SK-N-SH treated with all-trans-retinoic acid at 6 μM for 48 hours (cell line): Measurements from ENCODE around the gene SYT12.

Experiments
- ATAC-seq: fragments of 200-7000 bp; cut with Tn5 transposase; 3 replicates; pipeline ENCODE4 v1.9.1; 2020; ENCODE audit warnings: mild to moderate bottlenecking, moderate library complexity
- ARNTL ChIP-seq: fragments of 450-650 bp; formaldehyde crosslinking; IDR thresholded peaks from 2 replicates; pipeline ENCODE4 v1.5.0; 2020; ENCODE audit warnings: low read depth, mild to moderate bottlenecking, moderate library complexity, borderline replicate concordance
- CSDC2 ChIP-seq: fragments of 250-450 bp; sonication (Bioruptor Pico); IDR thresholded peaks from 2 replicates; pipeline ENCODE4 v1.5.0; 2020; ENCODE audit warnings: mild to moderate bottlenecking, moderate library complexity
- ESRRG ChIP-seq: fragments of 250-450 bp; sonication (Bioruptor Pico); IDR thresholded peaks from 2 replicates; pipeline ENCODE4 v1.6.1; 2021; ENCODE audit warnings: mild to moderate bottlenecking
- GLIS3 ChIP-seq: fragments of 250-450 bp; sonication (Bioruptor Pico); IDR thresholded peaks from 2 replicates; pipeline ENCODE4 v1.5.0; 2020; ENCODE audit warnings: mild to moderate bottlenecking, moderate library complexity
- OSR1 ChIP-seq: fragments of 250-450 bp; sonication (Bioruptor Pico); IDR thresholded peaks from 2 replicates; pipeline ENCODE4 v1.8.0; 2022; ENCODE audit warnings: moderate library complexity, mild to moderate bottlenecking, inconsistent platforms
- PPARA ChIP-seq: fragments of 250-450 bp; sonication (Bioruptor Pico); IDR thresholded peaks from 2 replicates; pipeline ENCODE4 v1.5.0; 2020; ENCODE audit warnings: mild to moderate bottlenecking, borderline replicate concordance
- RARB ChIP-seq: fragments of 250-450 bp; sonication (Bioruptor Pico); IDR thresholded peaks from 2 replicates; pipeline ENCODE4 v1.8.0; 2021; ENCODE audit warnings: mild to moderate bottlenecking, moderate library complexity
- SNAI2 ChIP-seq: fragments of 250-450 bp; sonication (Bioruptor Pico); IDR thresholded peaks from 2 replicates; pipeline ENCODE4 v1.5.0; 2020; ENCODE audit warnings: mild to moderate bottlenecking, moderate library complexity
- TCF4 ChIP-seq: fragments of 250-450 bp; sonication (Bioruptor Pico); IDR thresholded peaks from 2 replicates; pipeline ENCODE4 v1.8.0; 2021; ENCODE audit warnings: mild to moderate bottlenecking, moderate library complexity, borderline replicate concordance
- TOX ChIP-seq: fragments of 250-450 bp; sonication (Bioruptor Pico); IDR thresholded peaks from 2 replicates; pipeline ENCODE4 v1.8.0; 2021; ENCODE audit warnings: mild to moderate bottlenecking, moderate library complexity, borderline replicate concordance
- ZC3H10 ChIP-seq: fragments of 250-450 bp; sonication (Bioruptor Pico); IDR thresholded peaks from 2 replicates; pipeline ENCODE4 v1.5.1; 2021; ENCODE audit warnings: mild to moderate bottlenecking, moderate library complexity
- ZFP30 ChIP-seq: fragments of 450-650 bp; formaldehyde crosslinking; IDR thresholded peaks from 2 replicates; pipeline ENCODE4 v1.5.0; 2022; ENCODE audit warnings: mild to moderate bottlenecking, moderate library complexity
- ZNF565 ChIP-seq: fragments of 450-650 bp; formaldehyde crosslinking; conservative IDR thresholded peaks from 2 replicates; pipeline ENCODE4 v1.5.0; 2020; ENCODE audit warnings: low read depth, mild to moderate bottlenecking, moderate library complexity
- ZNF70 ChIP-seq: fragments of 450-650 bp; formaldehyde crosslinking; IDR thresholded peaks from 2 replicates; pipeline ENCODE4 v1.5.0; 2020; ENCODE audit warnings: mild to moderate bottlenecking, moderate library complexity
- ZNF8 ChIP-seq: fragments of 450-650 bp; formaldehyde crosslinking; IDR thresholded peaks from 2 replicates; pipeline ENCODE4 v1.5.0; 2020; ENCODE audit warnings: mild to moderate bottlenecking, moderate library complexity
- TF ChIP-seq, protein P1 (sequence below): fragments of 250-450 bp; sonication (Bioruptor Pico); IDR thresholded peaks from 2 replicates; pipeline ENCODE4 v1.8.0; 2020; ENCODE audit warnings: mild to moderate bottlenecking, moderate library complexity, borderline replicate concordance
- TF ChIP-seq, protein P2 (sequence below): fragments of 250-450 bp; sonication (Bioruptor Pico); IDR thresholded peaks from 2 replicates; pipeline ENCODE4 v1.5.1; 2021; ENCODE audit warnings: mild to moderate bottlenecking, moderate library complexity
- TF ChIP-seq, protein P3 (sequence below): fragments of 250-450 bp; sonication (Bioruptor Pico); IDR thresholded peaks from 2 replicates; pipeline ENCODE4 v1.5.0; 2020; ENCODE audit warnings: mild to moderate bottlenecking, moderate library complexity
- TF ChIP-seq, protein P4 (sequence below): fragments of 250-450 bp; sonication (Bioruptor Pico); IDR thresholded peaks from 2 replicates; pipeline ENCODE4 v1.8.0; 2021; ENCODE audit warnings: low read depth, mild to moderate bottlenecking, moderate library complexity, borderline replicate concordance

Gene SYT12

DNA sequence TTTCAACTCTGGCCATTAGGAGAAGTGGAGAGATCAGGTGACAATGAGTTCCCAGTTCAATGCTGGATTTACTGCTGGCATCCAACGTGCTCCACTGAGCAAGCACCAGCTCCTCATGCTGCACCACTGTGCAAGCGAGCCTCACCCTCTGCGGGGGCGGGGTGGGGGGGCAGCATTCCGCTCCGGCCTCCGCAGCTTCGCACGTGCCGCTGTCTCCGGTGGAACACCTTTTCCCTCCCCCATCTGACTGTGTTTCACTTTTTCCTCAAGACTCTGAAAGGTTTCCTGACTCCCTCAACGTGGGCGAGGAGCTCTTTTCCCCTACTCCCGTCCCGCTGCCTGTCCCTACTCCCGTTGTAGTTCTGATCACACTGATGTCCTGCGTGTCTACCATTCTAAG, 32.9 kb downstream of the SYT12 start:
- TF ChIP-seq ZC3H10 (CRISPR knock-in tag), result no peak
- TF ChIP-seq, protein P1, sequence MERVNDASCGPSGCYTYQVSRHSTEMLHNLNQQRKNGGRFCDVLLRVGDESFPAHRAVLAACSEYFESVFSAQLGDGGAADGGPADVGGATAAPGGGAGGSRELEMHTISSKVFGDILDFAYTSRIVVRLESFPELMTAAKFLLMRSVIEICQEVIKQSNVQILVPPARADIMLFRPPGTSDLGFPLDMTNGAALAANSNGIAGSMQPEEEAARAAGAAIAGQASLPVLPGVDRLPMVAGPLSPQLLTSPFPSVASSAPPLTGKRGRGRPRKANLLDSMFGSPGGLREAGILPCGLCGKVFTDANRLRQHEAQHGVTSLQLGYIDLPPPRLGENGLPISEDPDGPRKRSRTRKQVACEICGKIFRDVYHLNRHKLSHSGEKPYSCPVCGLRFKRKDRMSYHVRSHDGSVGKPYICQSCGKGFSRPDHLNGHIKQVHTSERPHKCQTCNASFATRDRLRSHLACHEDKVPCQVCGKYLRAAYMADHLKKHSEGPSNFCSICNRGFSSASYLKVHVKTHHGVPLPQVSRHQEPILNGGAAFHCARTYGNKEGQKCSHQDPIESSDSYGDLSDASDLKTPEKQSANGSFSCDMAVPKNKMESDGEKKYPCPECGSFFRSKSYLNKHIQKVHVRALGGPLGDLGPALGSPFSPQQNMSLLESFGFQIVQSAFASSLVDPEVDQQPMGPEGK, result no peak
- no peak for TF ChIP-seq TOX (CRISPR knock-in tag)
- TF ChIP-seq, protein P2, sequence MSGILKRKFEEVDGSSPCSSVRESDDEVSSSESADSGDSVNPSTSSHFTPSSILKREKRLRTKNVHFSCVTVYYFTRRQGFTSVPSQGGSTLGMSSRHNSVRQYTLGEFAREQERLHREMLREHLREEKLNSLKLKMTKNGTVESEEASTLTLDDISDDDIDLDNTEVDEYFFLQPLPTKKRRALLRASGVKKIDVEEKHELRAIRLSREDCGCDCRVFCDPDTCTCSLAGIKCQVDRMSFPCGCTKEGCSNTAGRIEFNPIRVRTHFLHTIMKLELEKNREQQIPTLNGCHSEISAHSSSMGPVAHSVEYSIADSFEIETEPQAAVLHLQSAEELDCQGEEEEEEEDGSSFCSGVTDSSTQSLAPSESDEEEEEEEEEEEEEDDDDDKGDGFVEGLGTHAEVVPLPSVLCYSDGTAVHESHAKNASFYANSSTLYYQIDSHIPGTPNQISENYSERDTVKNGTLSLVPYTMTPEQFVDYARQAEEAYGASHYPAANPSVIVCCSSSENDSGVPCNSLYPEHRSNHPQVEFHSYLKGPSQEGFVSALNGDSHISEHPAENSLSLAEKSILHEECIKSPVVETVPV (CRISPR knock-in tag), result no peak
- no peak for TF ChIP-seq SNAI2 (CRISPR knock-in tag)
- TF ChIP-seq, protein P3, sequence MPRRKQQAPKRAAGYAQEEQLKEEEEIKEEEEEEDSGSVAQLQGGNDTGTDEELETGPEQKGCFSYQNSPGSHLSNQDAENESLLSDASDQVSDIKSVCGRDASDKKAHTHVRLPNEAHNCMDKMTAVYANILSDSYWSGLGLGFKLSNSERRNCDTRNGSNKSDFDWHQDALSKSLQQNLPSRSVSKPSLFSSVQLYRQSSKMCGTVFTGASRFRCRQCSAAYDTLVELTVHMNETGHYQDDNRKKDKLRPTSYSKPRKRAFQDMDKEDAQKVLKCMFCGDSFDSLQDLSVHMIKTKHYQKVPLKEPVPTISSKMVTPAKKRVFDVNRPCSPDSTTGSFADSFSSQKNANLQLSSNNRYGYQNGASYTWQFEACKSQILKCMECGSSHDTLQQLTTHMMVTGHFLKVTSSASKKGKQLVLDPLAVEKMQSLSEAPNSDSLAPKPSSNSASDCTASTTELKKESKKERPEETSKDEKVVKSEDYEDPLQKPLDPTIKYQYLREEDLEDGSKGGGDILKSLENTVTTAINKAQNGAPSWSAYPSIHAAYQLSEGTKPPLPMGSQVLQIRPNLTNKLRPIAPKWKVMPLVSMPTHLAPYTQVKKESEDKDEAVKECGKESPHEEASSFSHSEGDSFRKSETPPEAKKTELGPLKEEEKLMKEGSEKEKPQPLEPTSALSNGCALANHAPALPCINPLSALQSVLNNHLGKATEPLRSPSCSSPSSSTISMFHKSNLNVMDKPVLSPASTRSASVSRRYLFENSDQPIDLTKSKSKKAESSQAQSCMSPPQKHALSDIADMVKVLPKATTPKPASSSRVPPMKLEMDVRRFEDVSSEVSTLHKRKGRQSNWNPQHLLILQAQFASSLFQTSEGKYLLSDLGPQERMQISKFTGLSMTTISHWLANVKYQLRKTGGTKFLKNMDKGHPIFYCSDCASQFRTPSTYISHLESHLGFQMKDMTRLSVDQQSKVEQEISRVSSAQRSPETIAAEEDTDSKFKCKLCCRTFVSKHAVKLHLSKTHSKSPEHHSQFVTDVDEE (CRISPR knock-in tag), result no peak
- no peak for TF ChIP-seq GLIS3 (CRISPR knock-in tag)
- no peak for ATAC-seq

DNA sequence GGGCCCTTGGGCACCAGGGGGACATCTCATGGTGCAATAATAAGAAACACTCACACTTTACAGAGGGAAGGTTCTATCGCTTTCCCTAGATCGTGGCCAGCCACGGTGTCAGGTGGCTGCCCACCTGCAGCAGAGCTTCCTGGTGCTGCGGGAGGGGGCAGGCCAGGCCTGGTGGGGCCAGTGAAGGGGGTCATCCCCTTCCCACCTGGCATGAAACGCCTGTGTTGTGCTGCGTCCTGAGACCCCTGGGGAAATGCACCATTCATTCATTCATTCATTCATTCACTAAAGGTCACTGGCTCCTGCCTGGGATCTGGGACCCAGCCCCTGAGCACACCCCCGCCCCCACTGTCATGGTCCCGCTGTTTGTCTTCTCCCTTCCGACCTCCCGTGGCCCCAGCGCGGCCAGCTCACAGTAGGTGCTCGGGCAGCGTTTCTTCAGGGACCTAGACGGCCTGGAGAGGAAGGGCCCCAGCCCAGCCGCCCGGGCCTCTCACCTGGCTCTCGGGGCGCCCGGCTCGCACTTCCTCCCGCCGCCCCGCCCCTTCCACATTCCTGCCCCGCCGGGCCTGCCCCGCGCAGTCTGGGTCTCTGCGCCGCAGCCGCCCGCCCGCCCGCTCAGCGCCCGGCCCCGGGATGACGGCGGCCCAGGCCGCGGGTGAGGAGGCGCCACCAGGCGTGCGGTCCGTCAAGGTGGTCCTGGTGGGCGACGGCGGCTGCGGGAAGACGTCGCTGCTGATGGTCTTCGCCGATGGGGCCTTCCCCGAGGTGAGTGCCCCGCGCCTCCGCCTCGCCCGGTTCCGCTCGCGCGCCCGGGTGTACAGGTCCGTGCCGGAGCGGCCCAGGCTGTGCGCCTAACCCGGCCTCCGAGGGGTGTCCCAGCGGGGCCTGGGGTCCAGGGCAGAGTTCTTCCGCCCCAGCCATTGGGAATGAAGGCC, 33.6 kb downstream of the SYT12 start, which contains the start of gene RHOD:
Gene RHOD, plus strand, starts transcription at position 581 of the 938 bp plus-strand sequence. Its CDS starts 56 bp downstream, at position 637.
- no peak for ATAC-seq
- TF ChIP-seq PPARA, result no peak
- TF ChIP-seq RARB (CRISPR knock-in tag), result no peak
- TF ChIP-seq ZNF8 (CRISPR knock-in tag), result no peak
- no peak for TF ChIP-seq ARNTL (CRISPR knock-in tag)
- TF ChIP-seq ESRRG (CRISPR knock-in tag), result no peak
- no peak for TF ChIP-seq CSDC2 (CRISPR knock-in tag)
- TF ChIP-seq, protein P3 (CRISPR knock-in tag), result no peak
- TF ChIP-seq ZNF70 (CRISPR knock-in tag), result no peak
- no peak for TF ChIP-seq OSR1 (CRISPR knock-in tag)
- no peak for TF ChIP-seq GLIS3 (CRISPR knock-in tag)
- TF ChIP-seq, protein P1, result no peak
- TF ChIP-seq TCF4 (CRISPR knock-in tag), result no peak
- no peak for TF ChIP-seq SNAI2 (CRISPR knock-in tag)

DNA sequence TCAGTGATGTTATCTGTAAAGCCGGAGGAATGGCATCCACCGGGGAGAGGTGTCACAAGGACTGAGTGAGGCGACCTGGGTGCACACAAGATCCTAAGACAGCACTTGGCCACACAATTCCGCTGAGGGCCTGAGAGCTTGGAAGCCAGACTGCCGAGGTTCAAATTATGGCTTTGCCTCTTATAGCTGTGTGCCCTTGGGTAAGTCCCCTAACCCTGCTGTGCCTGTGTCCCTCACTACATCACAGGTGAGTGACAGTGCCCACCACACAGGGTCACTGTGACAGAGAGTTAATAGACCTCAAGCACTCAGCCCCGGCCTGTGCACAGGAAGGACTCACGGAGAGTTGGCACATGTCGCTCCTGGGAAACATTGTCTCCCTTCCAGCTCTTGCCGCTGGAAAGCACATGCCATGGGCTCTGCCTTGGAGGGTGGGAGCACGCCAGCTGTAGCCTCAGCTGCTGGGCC, 34.3 kb downstream of the SYT12 start:
- TF ChIP-seq ESRRG (CRISPR knock-in tag) (no peak), ZNF8 (CRISPR knock-in tag) (no peak), RARB (CRISPR knock-in tag) (no peak), ZNF565 (no peak), ZFP30 (CRISPR knock-in tag) (no peak), PPARA (no peak), TOX (CRISPR knock-in tag) (no peak)
- TF ChIP-seq, protein P4, sequence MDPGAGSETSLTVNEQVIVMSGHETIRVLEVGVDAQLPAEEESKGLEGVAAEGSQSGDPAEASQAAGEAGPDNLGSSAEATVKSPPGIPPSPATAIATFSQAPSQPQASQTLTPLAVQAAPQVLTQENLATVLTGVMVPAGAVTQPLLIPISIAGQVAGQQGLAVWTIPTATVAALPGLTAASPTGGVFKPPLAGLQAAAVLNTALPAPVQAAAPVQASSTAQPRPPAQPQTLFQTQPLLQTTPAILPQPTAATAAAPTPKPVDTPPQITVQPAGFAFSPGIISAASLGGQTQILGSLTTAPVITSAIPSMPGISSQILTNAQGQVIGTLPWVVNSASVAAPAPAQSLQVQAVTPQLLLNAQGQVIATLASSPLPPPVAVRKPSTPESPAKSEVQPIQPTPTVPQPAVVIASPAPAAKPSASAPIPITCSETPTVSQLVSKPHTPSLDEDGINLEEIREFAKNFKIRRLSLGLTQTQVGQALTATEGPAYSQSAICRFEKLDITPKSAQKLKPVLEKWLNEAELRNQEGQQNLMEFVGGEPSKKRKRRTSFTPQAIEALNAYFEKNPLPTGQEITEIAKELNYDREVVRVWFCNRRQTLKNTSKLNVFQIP (CRISPR knock-in tag), result no peak
- TF ChIP-seq, protein P3 (CRISPR knock-in tag), result no peak
- no peak for ATAC-seq
